Epithelial cell of proximal tubule (primary cell): ENCODE measurements around the gene TPRG1L. TPM values are rescaled to one million over a fixed set of nuclear protein-coding genes. Genes with fewer than 3 reads are reported as not detected.
A peak's percentile ranks its signal among the peaks of the same experiment; 100 is the strongest.

Experiments
- DNase-seq: peaks from one replicate; pipeline ENCODE4 v3.0.0-alpha.2; 2011; ENCODE audit warnings: low read depth
- H3K4me3 ChIP-seq: 2 replicates; pipeline ENCODE4 v1.5.1; 2011; ENCODE audit warnings: low read depth, mild to moderate bottlenecking, low read length
- total RNA-seq: library from RNA; depleted of rRNA; stranded (reverse); fragments of >200 nt; gene quantifications from 2 replicates; pipeline ENCODE4 v1.2.3, GENCODE V29; 2015
- TF ChIP-seq, protein P1 (sequence below): conservative IDR thresholded peaks from 2 replicates; pipeline ENCODE4 v1.5.1; 2012; ENCODE audit warnings: low read depth, mild to moderate bottlenecking, low read length

The TPRG1L gene
- total RNA-seq, 1 donor from 2014 or later = 8.1 TPM

DNA sequence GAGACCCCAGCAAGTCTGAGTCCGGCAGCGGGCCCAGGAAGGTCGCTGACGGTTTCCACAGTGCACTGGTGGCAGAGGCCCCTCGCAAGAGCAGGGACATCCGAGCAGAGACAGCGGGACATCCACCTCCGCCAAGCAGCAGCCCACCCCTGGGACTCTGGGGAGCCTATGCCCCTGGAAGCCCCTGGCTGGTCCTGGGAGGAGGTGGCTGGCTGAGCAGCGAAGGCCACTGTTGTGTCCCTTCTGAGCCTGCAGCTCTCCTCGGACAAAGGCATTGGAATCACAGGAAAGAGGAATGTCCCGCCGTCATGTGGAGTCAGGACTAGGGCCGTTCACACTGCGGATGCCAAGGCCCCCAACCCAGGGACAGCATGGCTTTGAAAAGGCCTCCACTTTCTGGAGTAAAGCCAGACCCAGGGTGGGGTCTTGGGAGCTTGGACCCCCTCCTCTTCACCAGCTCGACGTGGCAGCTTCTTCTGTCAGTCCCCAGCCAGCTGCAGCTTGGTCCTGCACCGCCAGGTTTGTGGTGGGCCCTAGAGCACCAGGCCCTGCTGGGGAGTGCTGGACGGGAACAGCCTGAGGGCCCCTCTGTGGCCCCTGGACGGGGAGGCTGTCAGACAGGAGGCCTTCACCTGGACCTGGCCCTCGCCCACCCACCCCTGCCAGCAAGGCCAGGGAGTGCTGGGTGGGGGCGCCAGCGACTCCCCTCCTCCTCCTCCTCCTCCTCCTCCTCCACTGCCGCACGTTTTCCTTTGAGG lies 14.9 kb upstream of the TPRG1L start:
- TF ChIP-seq, protein P1, sequence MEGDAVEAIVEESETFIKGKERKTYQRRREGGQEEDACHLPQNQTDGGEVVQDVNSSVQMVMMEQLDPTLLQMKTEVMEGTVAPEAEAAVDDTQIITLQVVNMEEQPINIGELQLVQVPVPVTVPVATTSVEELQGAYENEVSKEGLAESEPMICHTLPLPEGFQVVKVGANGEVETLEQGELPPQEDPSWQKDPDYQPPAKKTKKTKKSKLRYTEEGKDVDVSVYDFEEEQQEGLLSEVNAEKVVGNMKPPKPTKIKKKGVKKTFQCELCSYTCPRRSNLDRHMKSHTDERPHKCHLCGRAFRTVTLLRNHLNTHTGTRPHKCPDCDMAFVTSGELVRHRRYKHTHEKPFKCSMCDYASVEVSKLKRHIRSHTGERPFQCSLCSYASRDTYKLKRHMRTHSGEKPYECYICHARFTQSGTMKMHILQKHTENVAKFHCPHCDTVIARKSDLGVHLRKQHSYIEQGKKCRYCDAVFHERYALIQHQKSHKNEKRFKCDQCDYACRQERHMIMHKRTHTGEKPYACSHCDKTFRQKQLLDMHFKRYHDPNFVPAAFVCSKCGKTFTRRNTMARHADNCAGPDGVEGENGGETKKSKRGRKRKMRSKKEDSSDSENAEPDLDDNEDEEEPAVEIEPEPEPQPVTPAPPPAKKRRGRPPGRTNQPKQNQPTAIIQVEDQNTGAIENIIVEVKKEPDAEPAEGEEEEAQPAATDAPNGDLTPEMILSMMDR = no peak
- no peak for DNase-seq
- no peak overlapping the region for H3K4me3 ChIP-seq

DNA sequence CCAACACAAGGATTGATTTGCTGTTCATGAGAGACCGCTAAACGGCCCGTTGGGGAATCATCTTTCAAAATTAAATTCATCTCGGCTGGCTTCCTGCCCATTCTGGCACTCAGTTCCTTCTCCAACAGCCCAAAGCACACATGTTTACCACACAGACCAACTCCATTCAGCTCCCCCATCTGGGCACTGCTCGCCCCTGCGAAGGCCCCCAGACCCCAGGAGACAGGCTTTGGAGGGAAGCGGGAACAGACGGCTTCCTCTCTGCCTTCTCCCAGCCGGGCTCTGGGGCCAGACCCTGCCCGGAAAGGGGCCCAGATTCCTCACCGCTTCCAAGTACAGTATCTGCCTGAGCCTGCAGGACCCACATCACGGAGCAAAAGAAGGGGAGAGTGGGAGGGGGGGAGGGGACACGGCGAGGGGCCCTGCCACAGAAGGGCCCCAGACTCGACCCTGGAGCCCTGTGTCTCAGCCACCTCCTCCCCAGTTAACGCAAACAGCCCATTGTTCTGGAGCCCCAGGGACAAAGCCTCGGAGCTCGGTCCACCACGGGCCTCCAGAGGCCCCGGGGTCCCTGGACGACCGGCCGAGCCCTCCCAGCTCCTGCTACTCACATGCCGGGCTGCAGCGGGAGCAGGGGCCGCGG lies 14.2 kb upstream of the TPRG1L start:
- no peak for DNase-seq
- TF ChIP-seq, protein P1 = no peak
- H3K4me3 ChIP-seq = no peak overlapping the region

DNA sequence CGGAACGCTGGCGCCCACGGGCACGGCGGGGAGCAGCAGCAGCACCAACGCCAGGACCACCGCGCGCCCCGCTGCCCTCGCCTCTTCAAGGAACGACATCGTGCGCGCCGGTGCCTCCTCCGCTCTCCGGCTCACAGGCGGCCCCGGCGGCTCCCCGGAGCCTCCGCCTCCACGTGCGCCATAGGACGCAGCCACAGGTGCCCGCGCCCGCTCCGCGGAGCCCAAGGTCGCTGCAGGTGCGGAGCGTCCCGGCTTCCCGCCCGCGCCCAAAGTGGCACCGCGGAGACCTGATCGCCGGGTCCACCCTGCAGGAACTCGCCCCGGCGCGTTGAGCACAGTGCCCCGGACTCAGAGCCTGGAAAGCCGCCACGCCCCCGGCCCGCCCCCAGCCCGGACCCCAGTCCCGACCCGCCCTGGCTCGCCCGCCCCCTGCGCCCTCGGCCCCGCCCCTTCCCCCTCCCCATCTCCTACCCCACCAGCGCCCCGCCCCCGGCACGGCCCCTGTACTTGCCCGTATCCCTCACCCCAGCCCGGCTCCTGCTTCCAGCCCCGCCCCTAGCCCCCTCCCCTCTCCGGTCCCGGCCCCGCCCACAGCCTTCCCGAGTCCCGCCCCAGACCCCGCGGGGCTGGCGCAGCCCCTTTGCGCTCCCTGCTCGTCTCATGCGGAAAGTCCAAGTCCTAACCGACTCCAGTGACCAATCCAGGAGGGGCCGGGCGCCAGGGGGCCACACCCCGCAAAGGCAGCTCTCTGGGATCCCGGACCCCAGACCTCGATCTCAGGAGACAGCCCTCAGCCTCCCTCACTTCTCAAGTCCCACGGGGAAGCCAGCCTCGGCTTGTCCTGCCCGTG lies 13.4 kb upstream of the TPRG1L start, which contains the start of gene MEGF6:
MEGF6 (minus strand) TSS at position 339 of the 850 bp plus-strand sequence; CDS start at position 99, 240 bp downstream.
- H3K4me3 ChIP-seq = peak within 1 kb of the TSS; percentile 16
- TF ChIP-seq, protein P1 = no peak
- DNase-seq = no peak

DNA sequence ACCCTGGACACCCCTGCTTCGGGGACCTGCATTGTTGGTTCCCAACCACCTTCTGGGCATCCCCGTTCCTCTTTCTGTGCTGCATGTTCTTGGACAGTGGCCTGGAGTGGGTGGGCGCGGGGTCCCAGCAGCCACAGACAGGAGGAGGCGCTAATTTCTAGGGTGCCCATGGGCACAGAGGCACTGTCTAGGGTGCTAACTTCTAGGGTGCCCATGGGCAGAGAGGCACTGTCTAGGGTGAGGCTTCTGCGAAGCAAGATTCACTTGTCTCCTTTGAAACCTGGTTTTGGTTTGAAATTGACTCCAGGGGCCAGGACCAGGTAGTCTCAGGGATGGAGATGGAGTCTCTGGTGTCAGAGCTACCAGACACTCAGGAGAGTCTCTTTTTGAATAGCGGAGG lies 12.7 kb upstream of the TPRG1L start:
- H3K4me3 ChIP-seq = no peak overlapping the region
- TF ChIP-seq, protein P1 = no peak
- no peak for DNase-seq

DNA sequence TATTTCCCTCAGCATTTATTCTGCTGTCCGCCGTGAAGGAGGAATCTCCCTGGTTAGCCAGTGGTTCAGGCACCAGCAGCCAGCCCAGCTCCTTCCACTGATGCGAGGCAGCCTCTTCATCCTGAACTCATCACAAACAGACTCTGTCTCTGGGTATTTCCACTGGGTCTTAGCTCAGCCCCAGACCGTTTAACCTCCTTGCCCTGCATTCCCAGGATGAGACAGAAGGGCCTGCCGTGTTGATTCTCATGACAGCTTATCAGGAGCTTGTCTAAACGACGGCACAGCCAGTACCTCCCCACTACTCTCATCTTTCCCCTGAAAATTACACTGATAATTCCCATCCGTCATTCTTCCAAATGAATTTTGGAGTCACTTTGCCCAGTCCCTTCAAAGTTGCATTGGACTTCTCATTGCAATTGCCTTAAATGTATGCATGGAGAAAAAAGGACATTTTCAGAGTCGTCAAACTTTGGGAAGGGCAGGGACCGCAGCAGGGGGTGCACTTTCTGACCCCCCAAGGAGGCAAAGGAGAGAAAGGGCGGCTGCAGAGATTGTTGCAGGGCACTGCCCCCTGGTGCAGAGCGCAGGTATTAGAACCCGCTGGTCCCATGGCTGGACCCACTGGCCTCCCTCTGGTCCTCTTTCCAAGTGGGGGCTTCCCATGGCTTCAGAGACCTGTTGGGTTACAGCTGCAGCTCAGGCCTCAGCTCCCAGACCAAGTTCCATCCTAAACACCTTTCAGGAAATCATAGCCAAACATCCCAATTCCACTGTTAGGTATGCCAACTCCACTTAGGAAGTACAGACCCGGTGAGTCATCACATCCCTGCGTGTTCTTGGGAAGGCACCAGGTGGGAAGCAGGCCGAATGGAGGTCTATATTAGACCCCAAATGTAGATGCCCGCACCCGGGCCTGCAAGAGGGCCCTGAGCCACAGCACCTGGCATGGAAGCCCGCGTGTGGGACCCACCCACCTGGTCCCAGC lies 9.8 kb upstream of the TPRG1L start:
- TF ChIP-seq, protein P1 = peak; percentile 67
- no peak for DNase-seq
- H3K4me3 ChIP-seq = no peak overlapping the region

DNA sequence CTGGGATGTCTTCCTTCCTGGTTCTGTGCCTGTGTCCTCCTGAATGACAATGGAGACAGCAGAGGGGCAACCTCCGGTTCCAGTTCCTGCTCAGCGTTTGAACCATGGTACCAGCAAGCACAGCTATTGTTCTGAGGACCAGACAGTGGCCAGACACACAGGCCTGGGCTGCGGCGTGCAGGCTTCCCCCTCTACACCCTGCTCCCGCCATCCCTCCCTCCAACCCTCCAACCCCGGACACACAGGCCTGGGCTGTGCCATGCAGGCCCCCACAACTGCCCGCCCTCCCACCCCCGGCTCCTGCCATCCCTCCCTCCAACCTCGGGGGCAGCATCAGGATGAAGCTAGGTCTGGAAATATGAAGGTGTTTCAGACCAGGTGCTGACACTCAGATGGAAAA lies 8.0 kb upstream of the TPRG1L start:
- no peak for DNase-seq
- TF ChIP-seq, protein P1 = no peak
- H3K4me3 ChIP-seq = no peak overlapping the region
